Left ventricle myocardium inferior (tissue), 1 donor: ENCODE data around the gene JARID2. TPM values are rescaled to one million over a fixed set of nuclear protein-coding genes. Genes with fewer than 3 reads are reported as not detected.

Experiments
- DNase-seq: peaks from one replicate; pipeline ENCODE4 v3.0.0-alpha.2; 2020
- H3K27ac ChIP-seq: fragments of 200-600 bp; replicated peaks from 2 replicates; pipeline ENCODE4 v1.8.0; 2021
- H3K27me3 ChIP-seq: fragments of 200-600 bp; 2 replicates; pipeline ENCODE4 v1.8.0; 2021; ENCODE audit warnings: low read depth
- H3K36me3 ChIP-seq: fragments of 200-600 bp; 2 replicates; pipeline ENCODE4 v1.8.0; 2021
- H3K4me1 ChIP-seq: fragments of 200-600 bp; 2 replicates; pipeline ENCODE4 v1.8.0; 2021
- H3K4me3 ChIP-seq: fragments of 200-600 bp; 2 replicates; pipeline ENCODE4 v1.8.0; 2021; ENCODE audit warnings: mild to moderate bottlenecking, moderate library complexity
- H3K9me3 ChIP-seq: fragments of 200-600 bp; replicated peaks from 2 replicates; pipeline ENCODE4 v1.8.0; 2021
- intact Hi-C: fragments of 100-400 bp; cut with micrococcal nuclease; formaldehyde crosslinking; loops from one replicate; pipeline ENCODE4 v1.11.0; 2022
- total RNA-seq: library from RNA; stranded (reverse); fragmentation: NEBNext Ultra II Directional; extraction: Animal tissue kit (Norgen Biotek cat#: 25700); gene quantifications from one replicate; pipeline ENCODE4 v1.2.1, GENCODE V29; 2021
- TF ChIP-seq, protein P1 (sequence below): fragments of 200-600 bp; IDR thresholded peaks from 2 replicates; pipeline ENCODE4 v1.8.0; 2021; ENCODE audit warnings: antibody characterized with exemption, mild to moderate bottlenecking, borderline replicate concordance
- donor health status: DM: no; HTN: yes; CAD: no; lungs with severe emphysema.

Gene JARID2
- total RNA-seq, 1 donor from 2014 or later: 6.5 TPM

DNA sequence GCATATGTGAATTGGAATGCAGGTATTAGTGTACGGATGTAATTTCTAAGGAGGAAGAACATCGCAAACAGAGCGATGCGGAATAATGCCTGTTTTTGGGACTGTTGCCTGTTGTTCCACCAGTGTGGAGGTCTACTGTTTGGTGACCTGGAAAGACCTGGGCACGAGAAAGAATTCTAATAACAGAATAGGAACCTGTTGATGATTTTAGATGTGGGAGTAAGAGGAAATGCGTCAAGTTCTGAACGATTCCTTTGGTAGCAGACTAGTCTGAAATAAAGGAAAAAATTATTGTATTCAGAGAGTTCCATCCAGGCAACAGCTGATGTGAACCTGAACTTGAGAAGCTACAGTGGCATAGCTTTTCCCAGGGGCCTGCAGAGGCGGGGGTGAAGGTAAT, 224.9 kb downstream of the JARID2 start:
- no peak overlapping the region for H3K4me3 ChIP-seq
- no peak overlapping the region for H3K27ac ChIP-seq
- H3K27me3 ChIP-seq: no peaks in the 10 kb centered on the region
- TF ChIP-seq, protein P1, sequence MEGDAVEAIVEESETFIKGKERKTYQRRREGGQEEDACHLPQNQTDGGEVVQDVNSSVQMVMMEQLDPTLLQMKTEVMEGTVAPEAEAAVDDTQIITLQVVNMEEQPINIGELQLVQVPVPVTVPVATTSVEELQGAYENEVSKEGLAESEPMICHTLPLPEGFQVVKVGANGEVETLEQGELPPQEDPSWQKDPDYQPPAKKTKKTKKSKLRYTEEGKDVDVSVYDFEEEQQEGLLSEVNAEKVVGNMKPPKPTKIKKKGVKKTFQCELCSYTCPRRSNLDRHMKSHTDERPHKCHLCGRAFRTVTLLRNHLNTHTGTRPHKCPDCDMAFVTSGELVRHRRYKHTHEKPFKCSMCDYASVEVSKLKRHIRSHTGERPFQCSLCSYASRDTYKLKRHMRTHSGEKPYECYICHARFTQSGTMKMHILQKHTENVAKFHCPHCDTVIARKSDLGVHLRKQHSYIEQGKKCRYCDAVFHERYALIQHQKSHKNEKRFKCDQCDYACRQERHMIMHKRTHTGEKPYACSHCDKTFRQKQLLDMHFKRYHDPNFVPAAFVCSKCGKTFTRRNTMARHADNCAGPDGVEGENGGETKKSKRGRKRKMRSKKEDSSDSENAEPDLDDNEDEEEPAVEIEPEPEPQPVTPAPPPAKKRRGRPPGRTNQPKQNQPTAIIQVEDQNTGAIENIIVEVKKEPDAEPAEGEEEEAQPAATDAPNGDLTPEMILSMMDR: no peak
- peaks cover 18% of the 10 kb centered on the region for H3K36me3 ChIP-seq
- no peaks in the 10 kb centered on the region for H3K9me3 ChIP-seq
- peaks cover 47% of the 10 kb centered on the region for H3K4me1 ChIP-seq
- intact Hi-C loops: no loop called here
- no peak for DNase-seq

GRCh38 chr6:15472621-15473020, 226.8 kb downstream of the JARID2 start:
- Histone ChIP-seq H3K9me3 (no peaks in the 10 kb centered on the region), H3K27ac (peak overlapping the region; percentile 47), H3K4me3 (no peak overlapping the region), H3K4me1 (peaks cover 66% of the 10 kb centered on the region), H3K27me3 (no peaks in the 10 kb centered on the region), H3K36me3 (peaks cover 18% of the 10 kb centered on the region)
- TF ChIP-seq, protein P1: no peak
- intact Hi-C loops: no loop called here
- no peak for DNase-seq

DNA sequence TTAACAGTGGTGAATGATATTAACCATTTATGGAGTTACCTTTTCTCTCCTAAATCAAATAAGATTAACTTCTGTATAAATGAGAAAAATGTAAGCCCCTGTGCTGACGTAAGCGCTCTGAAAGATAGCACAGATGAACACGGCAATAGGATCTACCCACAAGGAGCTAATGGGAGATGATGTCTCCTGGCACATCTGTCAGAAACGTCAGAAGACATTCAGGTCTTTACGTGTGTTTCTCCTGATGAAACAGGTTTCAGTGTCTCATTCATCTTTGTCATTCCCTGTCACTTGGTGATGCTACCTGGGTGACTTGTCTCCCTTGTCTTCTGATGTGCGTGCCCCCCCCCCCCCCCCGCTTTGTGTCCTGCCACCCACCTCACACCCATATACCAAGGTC, 227.3 kb downstream of the JARID2 start:
- intact Hi-C loops: no loop called here
- TF ChIP-seq, protein P1: no peak
- Histone ChIP-seq H3K9me3 (no peaks in the 10 kb centered on the region), H3K4me3 (no peak overlapping the region), H3K36me3 (peaks cover 18% of the 10 kb centered on the region), H3K27ac (peak overlapping the region; percentile 74), H3K4me1 (peaks cover 71% of the 10 kb centered on the region), H3K27me3 (no peaks in the 10 kb centered on the region)
- no peak for DNase-seq

- Histone ChIP-seq H3K4me3 (no peak overlapping the region), H3K27ac (peak overlapping the region; percentile 74), H3K4me1 (peaks cover 72% of the 10 kb centered on the region), H3K27me3 (no peaks in the 10 kb centered on the region), H3K9me3 (no peaks in the 10 kb centered on the region), H3K36me3 (peaks cover 14% of the 10 kb centered on the region)
- TF ChIP-seq, protein P1: no peak
- intact Hi-C loops: no loop called here
- DNase-seq: no peak
These were observed 227.9 kb downstream of the JARID2 start for GRCh38 chr6:15473741-15474161.

GRCh38 chr6:15474196-15474595, 228.3 kb downstream of the JARID2 start:
- TF ChIP-seq, protein P1: no peak
- intact Hi-C loops: no loop called here
- Histone ChIP-seq H3K4me1 (peaks cover 72% of the 10 kb centered on the region), H3K36me3 (peaks cover 11% of the 10 kb centered on the region), H3K9me3 (no peaks in the 10 kb centered on the region), H3K27me3 (no peaks in the 10 kb centered on the region), H3K4me3 (no peak overlapping the region), H3K27ac (peak overlapping the region; percentile 74)
- DNase-seq: no peak

GRCh38 chr6:15475261-15475660, 229.4 kb downstream of the JARID2 start:
- Histone ChIP-seq H3K36me3 (peaks cover 5% of the 10 kb centered on the region), H3K4me1 (peaks cover 81% of the 10 kb centered on the region), H3K4me3 (no peak overlapping the region), H3K9me3 (no peaks in the 10 kb centered on the region), H3K27ac (peak overlapping the region; percentile 80), H3K27me3 (no peaks in the 10 kb centered on the region)
- intact Hi-C loops: no loop called here
- TF ChIP-seq, protein P1: no peak
- no peak for DNase-seq
